HPDE6-E6E7 (cell line): ENCODE measurements around the gene ADAM15.

Experiments
- DNase-seq: peaks from one replicate; pipeline ENCODE4 v3.0.0; 2011; ENCODE audit warnings: missing footprints; ENCODE audit errors: extremely low spot score

ADAM15 gene

GRCh38 chr1:155073377-155074242 lies 22.5 kb downstream of the ADAM15 start:
- no peak for DNase-seq

GRCh38 chr1:155075535-155075934 lies 24.4 kb downstream of the ADAM15 start:
- DNase-seq: no peak

GRCh38 chr1:155076371-155076770 lies 25.3 kb downstream of the ADAM15 start:
- DNase-seq: no peak

- no peak for DNase-seq
These were observed 26.2 kb downstream of the ADAM15 start for GRCh38 chr1:155077346-155077745.

GRCh38 chr1:155077758-155078445 lies 26.8 kb downstream of the ADAM15 start:
- DNase-seq: no peak

GRCh38 chr1:155078469-155079209 lies 27.5 kb downstream of the ADAM15 start, which contains the start of gene EFNA3:
Gene EFNA3 (plus strand): TSS chr1:155078837. CDS start chr1:155078942, 105 bp downstream.
- DNase-seq: peak; percentile 72

GRCh38 chr1:155079210-155079486 lies 28.0 kb downstream of the ADAM15 start:
- DNase-seq: no peak

- no peak for DNase-seq
These were observed 28.6 kb downstream of the ADAM15 start for GRCh38 chr1:155079487-155080311.

GRCh38 chr1:155080312-155081228 lies 29.5 kb downstream of the ADAM15 start:
- DNase-seq: no peak

- DNase-seq: no peak
These were observed 30.6 kb downstream of the ADAM15 start for GRCh38 chr1:155081472-155082300.

- DNase-seq: no peak
These were observed 31.4 kb downstream of the ADAM15 start for GRCh38 chr1:155082301-155083051.

- DNase-seq: no peak
These were observed 32.0 kb downstream of the ADAM15 start for GRCh38 chr1:155083052-155083541.

GRCh38 chr1:155083865-155084721 lies 33.0 kb downstream of the ADAM15 start:
- no peak for DNase-seq

GRCh38 chr1:155084722-155085503 lies 33.8 kb downstream of the ADAM15 start:
- peak; percentile 88 for DNase-seq

GRCh38 chr1:155085504-155086127 lies 34.5 kb downstream of the ADAM15 start:
- peak; percentile 68 for DNase-seq

- DNase-seq: peak; percentile 67
These were observed 35.1 kb downstream of the ADAM15 start for GRCh38 chr1:155086128-155086741.
